Measurements from ENCODE around the gene PWP2.
"Not testable (repeated sequence)": the region's sequence is repeated elsewhere in the genome, so short reads cannot be mapped to it uniquely, and the experiment has no call there.

DNA sequence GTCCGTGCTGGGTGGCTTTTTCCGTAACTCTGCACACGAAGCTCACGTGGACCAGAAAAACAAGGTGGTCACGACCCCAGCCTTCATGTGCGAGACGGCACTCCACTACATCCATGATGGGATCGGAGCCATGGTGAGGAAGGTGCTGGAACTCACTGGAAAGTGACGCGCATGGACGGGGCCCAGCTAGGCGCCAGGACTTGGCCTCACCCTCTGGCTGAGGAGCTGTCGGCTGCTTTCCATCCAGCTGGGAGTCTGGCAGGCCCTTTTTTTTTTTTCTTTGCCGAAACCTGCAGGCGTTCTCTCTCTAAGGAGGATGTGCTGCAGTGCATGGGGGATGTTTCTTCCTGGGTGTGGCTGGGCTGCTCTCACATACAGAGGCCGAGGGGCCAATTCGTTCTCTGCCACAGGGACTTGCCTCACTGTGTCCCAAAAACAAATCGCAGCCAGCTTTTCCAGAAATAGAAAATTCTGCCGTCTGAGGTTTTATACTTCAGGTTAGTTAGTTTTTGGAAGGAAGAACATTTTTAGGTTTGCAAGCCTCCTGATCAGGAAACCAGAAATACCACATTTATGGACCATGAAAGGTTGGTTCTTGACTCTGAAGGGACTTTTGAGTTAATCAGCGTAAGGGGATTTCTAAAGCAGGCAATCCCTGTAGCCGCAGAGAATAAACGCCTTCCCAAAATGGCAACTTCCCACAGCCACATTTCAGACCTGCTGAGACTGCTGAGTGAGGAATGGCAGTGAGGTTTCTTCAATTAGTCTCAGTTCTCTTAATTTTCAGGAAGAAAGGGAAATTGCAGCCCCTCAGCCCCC is 37.8 kb downstream of the PWP2 start:
- TF ChIP-seq, protein P1, sequence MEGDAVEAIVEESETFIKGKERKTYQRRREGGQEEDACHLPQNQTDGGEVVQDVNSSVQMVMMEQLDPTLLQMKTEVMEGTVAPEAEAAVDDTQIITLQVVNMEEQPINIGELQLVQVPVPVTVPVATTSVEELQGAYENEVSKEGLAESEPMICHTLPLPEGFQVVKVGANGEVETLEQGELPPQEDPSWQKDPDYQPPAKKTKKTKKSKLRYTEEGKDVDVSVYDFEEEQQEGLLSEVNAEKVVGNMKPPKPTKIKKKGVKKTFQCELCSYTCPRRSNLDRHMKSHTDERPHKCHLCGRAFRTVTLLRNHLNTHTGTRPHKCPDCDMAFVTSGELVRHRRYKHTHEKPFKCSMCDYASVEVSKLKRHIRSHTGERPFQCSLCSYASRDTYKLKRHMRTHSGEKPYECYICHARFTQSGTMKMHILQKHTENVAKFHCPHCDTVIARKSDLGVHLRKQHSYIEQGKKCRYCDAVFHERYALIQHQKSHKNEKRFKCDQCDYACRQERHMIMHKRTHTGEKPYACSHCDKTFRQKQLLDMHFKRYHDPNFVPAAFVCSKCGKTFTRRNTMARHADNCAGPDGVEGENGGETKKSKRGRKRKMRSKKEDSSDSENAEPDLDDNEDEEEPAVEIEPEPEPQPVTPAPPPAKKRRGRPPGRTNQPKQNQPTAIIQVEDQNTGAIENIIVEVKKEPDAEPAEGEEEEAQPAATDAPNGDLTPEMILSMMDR (IDR thresholded peaks at IDR 0.05; ENCODE audit: borderline replicate concordance, extremely low read depth, low read length, poor library complexity, severe bottlenecking): not testable (repeated sequence)
- not testable (repeated sequence) for TF ChIP-seq EZH2 (IDR thresholded peaks at IDR 0.05; ENCODE audit: borderline replicate concordance, low read depth, low read length, severe bottlenecking)
